Measurements from ENCODE around the gene WDR5B.
A peak's percentile ranks its signal among the peaks of the same experiment; 100 is the strongest.
"Not testable (repeated sequence)": the region's sequence is repeated elsewhere in the genome, so short reads cannot be mapped to it uniquely, and the experiment has no call there.

The WDR5B gene

GRCh38 chr3:122451371-122451770 lies 35.5 kb upstream of the WDR5B start:
- H3K27ac ChIP-seq = no peak overlapping the region
- TF ChIP-seq, protein P1, sequence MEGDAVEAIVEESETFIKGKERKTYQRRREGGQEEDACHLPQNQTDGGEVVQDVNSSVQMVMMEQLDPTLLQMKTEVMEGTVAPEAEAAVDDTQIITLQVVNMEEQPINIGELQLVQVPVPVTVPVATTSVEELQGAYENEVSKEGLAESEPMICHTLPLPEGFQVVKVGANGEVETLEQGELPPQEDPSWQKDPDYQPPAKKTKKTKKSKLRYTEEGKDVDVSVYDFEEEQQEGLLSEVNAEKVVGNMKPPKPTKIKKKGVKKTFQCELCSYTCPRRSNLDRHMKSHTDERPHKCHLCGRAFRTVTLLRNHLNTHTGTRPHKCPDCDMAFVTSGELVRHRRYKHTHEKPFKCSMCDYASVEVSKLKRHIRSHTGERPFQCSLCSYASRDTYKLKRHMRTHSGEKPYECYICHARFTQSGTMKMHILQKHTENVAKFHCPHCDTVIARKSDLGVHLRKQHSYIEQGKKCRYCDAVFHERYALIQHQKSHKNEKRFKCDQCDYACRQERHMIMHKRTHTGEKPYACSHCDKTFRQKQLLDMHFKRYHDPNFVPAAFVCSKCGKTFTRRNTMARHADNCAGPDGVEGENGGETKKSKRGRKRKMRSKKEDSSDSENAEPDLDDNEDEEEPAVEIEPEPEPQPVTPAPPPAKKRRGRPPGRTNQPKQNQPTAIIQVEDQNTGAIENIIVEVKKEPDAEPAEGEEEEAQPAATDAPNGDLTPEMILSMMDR (conservative IDR thresholded peaks at IDR 0.05) = no peak
- no peak for TF ChIP-seq ZFX (IDR thresholded peaks at IDR 0.05)

- H3K27ac ChIP-seq = not testable (repeated sequence)
Measured at GRCh38 chr3:122448218-122448617, 32.4 kb upstream of the WDR5B start.

DNA sequence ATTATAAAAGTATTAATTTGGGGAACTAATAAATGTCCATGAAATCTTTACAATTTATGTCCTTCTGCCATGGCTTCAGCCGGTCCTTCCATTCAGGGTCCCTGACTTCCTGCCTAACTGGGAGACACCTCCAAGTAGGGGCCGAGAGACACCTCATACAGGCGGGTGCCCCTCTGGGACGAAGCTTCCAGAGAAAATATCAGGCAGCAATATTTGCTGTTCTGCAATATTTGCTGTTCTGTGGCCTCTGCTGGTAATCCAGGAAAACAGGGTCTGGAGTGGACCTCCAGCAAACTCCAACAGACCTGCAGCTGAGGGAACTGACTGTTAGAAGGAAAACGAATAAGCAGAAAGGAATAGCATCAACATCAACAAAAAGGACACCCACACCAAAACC lies 28.6 kb upstream of the WDR5B start:
- H3K27ac ChIP-seq = peak overlapping the region; percentile 44

- H3K27ac ChIP-seq = peak overlapping the region; percentile 44
Measured at GRCh38 chr3:122443762-122444490, 28.1 kb upstream of the WDR5B start.

DNA sequence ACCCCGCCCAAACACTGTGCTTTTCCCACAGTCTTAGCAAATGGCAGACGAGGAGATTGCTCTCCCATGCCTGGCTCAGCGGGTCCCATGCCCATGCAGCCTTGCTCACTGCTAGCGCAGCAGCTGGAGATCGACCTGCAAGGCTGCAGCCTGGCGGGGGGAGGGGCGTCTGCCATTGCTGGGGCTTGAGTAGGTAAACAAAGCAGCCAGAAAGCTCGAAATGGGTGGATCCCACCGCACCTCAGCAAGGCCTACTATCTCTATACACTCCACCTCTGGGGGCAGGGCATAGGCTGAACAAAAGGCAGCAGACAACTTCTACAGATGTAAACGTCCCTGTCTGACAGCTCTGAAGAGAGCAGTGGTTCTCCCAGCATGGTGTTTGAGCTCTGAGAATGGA lies 27.2 kb upstream of the WDR5B start:
- H3K27ac ChIP-seq = peak overlapping the region; percentile 44
- TF ChIP-seq, protein P1 (conservative IDR thresholded peaks at IDR 0.05) = no peak
- no peak for TF ChIP-seq ZFX (IDR thresholded peaks at IDR 0.05)

DNA sequence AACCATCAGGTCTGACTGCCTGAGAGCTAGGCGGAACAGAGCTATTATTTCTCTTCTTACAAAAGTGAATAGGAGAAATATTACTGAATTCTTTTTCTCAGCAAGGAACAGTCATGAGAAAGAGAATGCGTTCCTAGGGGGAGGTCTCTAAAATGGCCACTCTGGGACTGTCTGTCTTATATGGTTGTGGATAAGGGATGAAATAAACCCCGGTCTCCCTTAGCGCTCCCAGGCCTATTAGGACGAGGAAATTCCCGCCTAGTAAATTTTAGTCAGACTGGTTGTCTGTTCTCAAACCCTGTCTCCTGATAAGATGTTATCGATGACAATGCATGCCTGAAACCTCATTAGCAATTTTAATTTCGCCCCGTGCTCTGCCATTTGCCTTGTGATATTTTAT lies 20.1 kb upstream of the WDR5B start:
- H3K27ac ChIP-seq = no peak overlapping the region
- no peak for TF ChIP-seq ZFX (IDR thresholded peaks at IDR 0.05)
- TF ChIP-seq, protein P1 (conservative IDR thresholded peaks at IDR 0.05) = no peak

DNA sequence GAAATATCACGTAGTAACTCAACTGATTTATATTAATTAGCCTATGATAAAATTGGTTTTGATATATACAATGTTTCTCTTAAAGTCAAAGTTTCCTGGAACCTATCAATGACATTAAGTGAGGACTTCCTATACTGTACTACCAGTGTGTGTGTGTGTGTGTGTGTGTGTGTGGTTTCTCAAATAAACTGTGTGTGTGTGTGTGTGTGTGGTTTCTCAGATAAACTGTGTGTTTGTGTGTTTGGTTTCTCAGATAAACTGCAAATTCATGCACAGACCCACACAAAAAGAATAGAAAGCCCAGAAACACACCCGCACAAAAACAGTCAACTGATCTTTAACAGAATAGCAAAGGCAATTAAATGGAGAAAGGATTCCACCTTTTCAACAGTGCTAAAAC lies 14.5 kb upstream of the WDR5B start:
- no peak overlapping the region for H3K27ac ChIP-seq

DNA sequence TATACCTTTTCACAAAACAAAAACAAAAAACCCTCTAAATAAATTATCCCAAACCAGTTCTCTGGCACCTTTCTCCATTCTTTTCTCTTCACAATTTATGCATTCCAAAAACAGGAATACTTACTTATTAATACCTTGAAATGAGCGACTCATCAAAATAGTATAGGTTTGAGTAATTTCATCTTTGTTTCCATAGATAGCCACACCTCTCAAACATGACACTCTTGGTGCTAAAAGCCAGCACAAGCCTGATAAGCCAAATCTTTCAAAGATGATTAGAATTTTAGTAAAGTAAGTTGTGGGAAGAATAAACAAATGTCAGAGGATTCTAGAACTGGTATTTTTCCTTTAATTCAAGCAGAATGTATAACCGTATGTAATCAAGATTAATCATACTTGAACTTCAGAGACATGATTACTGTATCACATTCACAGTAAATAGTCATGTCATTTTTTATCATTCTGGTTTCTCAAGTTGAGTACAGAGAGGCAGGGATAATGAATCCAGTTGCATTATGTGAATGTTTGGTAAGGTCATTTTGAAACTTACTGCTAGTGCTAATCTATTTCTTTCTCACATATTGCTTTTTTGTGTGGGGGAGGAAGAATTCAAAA lies 12.1 kb upstream of the WDR5B start:
- TF ChIP-seq ZFX (IDR thresholded peaks at IDR 0.05) = no peak
- TF ChIP-seq, protein P1 (conservative IDR thresholded peaks at IDR 0.05) = no peak

More for the DNA sequence above, 14.5 kb upstream of the WDR5B start:
- TF ChIP-seq ZFX (IDR thresholded peaks at IDR 0.05) = no peak
- TF ChIP-seq, protein P1 (conservative IDR thresholded peaks at IDR 0.05) = no peak

DNA sequence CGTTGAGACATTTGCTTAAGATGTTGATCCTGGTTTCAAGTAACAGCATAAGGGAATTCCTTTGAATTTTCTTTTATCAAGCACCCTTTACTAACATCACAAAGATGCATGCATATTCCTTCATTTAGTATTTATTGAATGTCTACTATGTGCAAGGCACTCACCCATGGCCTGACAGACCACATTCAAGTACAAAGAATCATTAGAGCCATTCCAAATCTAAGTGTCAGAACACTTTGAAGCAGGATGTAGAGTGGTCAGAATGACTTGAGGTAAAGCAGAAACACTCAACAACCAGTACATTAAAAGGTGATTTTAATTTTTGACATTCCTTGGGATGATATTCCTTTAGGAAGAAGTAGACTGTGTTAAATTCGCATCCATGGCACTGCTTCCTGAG lies 6.0 kb upstream of the WDR5B start:
- H3K27ac ChIP-seq = no peak overlapping the region
- no peak for TF ChIP-seq ZFX (IDR thresholded peaks at IDR 0.05)
- TF ChIP-seq, protein P1 (conservative IDR thresholded peaks at IDR 0.05) = no peak

More for the DNA sequence above, 12.1 kb upstream of the WDR5B start:
- H3K27ac ChIP-seq = no peak overlapping the region

Measured in C4-2B (cell line).